ENCODE measurements around the gene SUOX.

SUOX gene

DNA sequence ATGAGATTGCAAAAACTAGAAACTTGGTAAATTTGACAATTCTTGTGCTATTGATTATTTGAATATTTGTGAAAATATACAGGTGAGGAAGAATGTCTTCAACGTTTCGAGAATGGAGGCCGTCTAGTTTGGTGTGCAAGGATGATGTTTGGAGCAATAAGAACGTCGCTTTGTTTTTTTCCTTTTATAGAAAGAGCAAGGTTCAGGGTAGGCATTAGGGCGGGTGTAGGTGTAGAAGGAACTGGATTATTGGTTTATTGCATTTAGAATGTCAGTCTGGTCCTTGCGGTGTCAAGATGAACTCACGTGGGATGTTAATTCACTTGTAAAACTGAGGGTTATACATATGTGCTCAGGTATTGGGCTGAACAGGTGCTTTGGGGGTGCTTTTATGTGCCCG lies 45.8 kb downstream of the SUOX start:
- DNase-seq (ENCODE audit: low read depth) = no peak

DNA sequence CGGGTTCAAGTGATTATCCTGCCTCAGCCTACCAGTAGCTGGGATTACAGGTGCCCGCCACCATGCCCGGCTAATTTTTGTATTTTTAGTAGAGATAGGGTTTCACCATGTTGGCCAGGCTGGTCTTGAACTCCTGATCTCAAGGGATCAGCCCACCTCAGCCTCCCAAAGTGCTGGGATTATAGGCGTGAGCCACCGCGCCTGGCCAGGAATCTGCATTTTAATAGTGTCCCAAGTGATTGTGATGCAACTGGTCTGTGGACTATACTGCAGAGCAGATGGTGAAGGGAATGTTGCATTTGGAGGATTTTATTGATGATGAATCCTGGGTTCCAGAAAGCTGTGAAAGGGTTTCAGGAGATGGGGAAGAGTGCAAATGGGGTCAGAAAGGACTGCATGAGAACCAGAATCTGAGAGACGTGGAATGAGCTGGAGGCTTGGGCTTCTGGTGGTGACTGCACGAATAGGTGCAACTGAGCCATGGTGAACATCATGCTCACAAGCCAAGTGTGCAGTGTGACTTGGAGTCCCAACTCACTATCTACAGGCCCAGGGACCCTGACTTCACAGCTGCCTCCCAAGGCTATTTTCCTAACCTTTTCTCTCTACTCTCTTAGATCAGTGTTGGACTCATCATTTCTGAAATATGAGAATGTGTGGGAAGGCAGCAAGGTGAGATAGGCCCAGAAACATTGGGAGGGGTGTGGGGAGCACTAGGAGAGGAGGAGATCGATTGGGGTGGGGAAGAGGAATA lies 49.1 kb downstream of the SUOX start:
- H3K4me3 ChIP-seq (ENCODE audit: control insufficient read depth, low read depth, low read length) = no peak overlapping the region
- no peak for DNase-seq (ENCODE audit: low read depth)
- TF ChIP-seq, protein P1, sequence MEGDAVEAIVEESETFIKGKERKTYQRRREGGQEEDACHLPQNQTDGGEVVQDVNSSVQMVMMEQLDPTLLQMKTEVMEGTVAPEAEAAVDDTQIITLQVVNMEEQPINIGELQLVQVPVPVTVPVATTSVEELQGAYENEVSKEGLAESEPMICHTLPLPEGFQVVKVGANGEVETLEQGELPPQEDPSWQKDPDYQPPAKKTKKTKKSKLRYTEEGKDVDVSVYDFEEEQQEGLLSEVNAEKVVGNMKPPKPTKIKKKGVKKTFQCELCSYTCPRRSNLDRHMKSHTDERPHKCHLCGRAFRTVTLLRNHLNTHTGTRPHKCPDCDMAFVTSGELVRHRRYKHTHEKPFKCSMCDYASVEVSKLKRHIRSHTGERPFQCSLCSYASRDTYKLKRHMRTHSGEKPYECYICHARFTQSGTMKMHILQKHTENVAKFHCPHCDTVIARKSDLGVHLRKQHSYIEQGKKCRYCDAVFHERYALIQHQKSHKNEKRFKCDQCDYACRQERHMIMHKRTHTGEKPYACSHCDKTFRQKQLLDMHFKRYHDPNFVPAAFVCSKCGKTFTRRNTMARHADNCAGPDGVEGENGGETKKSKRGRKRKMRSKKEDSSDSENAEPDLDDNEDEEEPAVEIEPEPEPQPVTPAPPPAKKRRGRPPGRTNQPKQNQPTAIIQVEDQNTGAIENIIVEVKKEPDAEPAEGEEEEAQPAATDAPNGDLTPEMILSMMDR (IDR thresholded peaks at IDR 0.05; ENCODE audit: control insufficient read depth, insufficient read depth, low read depth, low read length, missing control alignments) = no peak

More for the DNA sequence above, 45.8 kb downstream of the SUOX start:
- peak overlapping the region; percentile 98 for H3K4me3 ChIP-seq (ENCODE audit: control insufficient read depth, low read depth, low read length)
- TF ChIP-seq, protein P1 (IDR thresholded peaks at IDR 0.05; ENCODE audit: control insufficient read depth, insufficient read depth, low read depth, low read length, missing control alignments) = no peak

DNA sequence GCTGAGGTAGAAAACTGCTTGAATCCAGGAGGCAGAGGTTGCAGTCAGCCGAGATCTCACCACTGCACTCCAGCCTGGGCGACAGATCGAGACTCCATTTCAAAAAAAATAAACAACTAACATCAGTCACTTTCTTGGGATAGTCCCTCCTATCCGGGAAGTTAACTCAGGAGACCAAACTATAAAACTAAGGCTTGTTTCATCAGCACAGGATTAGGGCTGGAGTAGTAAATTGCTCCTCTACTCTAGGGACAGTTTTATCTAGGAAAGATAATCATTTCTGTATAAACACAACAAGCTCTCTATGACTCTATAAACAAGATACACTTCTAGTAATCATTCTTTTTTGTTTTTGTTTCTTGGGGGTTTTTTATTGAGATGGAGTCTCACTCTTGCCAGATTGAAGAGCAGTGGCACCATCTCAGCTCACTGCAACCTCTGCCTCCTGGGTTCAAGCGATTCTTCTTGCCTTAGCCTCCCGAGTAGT lies 56.4 kb downstream of the SUOX start:
- TF ChIP-seq, protein P1 (IDR thresholded peaks at IDR 0.05; ENCODE audit: control insufficient read depth, insufficient read depth, low read depth, low read length, missing control alignments) = no peak

More for the DNA sequence above, 56.4 kb downstream of the SUOX start:
- H3K4me3 ChIP-seq (ENCODE audit: control insufficient read depth, low read depth, low read length) = no peak overlapping the region
- no peak for DNase-seq (ENCODE audit: low read depth)
